Neuron (in vitro differentiated cells): Measurements from ENCODE around the gene FKBP10.
"Not testable (repeated sequence)": the region's sequence is repeated elsewhere in the genome, so short reads cannot be mapped to it uniquely, and the experiment has no call there.

Experiments
- H2AFZ ChIP-seq: one replicate; pipeline ENCODE4 v1.6.1; 2013; ENCODE audit warnings: low read depth, mild to moderate bottlenecking, inconsistent platforms, low read length, moderate library complexity
- H3K27me3 ChIP-seq: one replicate; pipeline ENCODE4 v1.6.1; 2013; ENCODE audit warnings: low read length; ENCODE audit not compliant: insufficient read depth
- H3K36me3 ChIP-seq: one replicate; pipeline ENCODE4 v1.6.1; 2013; ENCODE audit warnings: low read length; ENCODE audit not compliant: insufficient read depth
- H3K4me1 ChIP-seq: one replicate; pipeline ENCODE4 v1.6.1; 2013; ENCODE audit warnings: low read length; ENCODE audit not compliant: insufficient read depth
- H3K4me3 ChIP-seq: 2 replicates; pipeline ENCODE4 v1.5.1; 2013; ENCODE audit warnings: mild to moderate bottlenecking, low read length, moderate library complexity
- H3K9me3 ChIP-seq: one replicate; pipeline ENCODE4 v1.6.1; 2013; ENCODE audit warnings: low read length

FKBP10 gene

DNA sequence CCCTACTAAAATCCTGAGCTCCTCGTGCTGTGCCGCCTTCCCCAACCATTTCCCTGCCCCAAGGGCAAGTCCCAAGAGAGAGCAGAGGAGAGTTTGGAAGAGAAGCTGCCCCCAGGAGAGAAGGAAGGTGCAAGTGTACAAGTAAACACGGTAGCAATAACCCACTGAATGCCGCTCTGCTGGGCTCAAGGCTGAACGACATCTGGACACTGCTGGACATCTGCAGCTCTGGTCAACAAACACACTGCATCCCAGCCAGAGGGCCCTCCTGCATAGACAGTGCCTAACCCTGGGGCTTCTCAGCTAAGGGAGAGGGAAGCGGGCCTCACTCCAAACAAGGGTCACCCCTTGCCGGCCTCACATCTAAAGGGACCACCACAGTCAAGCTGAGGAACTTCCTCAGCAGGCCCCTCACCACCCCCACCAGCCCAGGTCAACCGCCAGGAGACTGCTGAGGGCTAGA, 39.0 kb upstream of the FKBP10 start:
- H3K9me3 ChIP-seq, result no peaks in the 10 kb centered on the region
- no peaks in the 10 kb centered on the region for H3K27me3 ChIP-seq
- H2AFZ ChIP-seq, result no peak overlapping the region
- no peak overlapping the region for H3K4me3 ChIP-seq
- H3K4me1 ChIP-seq, result peaks cover 21% of the 10 kb centered on the region
- peaks cover 21% of the 10 kb centered on the region for H3K36me3 ChIP-seq

DNA sequence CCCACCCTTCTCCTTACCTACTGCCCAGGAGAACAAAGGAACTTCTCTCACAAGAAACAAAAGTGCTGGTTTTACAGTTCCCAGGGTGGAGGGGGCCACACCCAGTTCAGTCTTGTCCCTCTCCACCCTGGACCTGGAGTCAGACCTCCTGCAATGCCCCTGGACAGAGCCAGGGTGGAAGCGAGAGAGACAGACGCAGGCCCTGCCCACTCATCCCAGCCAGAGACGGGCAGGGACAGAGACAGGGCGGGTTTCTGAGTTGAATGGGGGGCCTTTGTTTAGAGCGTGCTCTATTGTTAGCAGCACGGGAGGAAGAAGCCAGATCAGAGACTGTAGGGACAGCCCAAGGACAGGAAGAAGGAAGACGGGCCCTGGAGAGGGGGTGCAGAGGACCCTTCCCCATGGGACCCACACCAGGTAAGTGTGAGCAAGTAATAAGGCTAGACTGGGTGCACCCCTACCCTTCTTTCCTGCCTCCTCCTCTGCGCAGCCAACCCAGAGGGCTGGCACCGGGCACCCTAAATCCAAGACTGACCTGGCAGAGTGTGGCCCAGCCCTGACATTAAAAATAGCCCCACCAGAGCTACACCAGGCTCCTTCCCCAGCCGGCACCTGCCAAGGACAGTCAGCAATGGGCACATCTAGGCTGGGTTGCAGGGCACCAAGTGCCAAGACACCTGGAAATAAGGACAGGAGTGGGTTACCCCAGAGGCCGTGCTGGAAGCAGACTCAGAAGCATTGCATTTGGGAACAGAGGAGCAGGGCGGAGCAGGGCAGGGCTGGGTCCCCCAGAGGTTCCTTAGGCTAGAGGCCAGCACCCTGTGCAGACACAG, 37.2 kb upstream of the FKBP10 start:
- H3K36me3 ChIP-seq, result peaks cover 10% of the 10 kb centered on the region
- no peak overlapping the region for H3K4me3 ChIP-seq
- H3K9me3 ChIP-seq, result no peaks in the 10 kb centered on the region
- H3K4me1 ChIP-seq, result peaks cover 21% of the 10 kb centered on the region
- H2AFZ ChIP-seq, result no peak overlapping the region
- H3K27me3 ChIP-seq, result no peaks in the 10 kb centered on the region

DNA sequence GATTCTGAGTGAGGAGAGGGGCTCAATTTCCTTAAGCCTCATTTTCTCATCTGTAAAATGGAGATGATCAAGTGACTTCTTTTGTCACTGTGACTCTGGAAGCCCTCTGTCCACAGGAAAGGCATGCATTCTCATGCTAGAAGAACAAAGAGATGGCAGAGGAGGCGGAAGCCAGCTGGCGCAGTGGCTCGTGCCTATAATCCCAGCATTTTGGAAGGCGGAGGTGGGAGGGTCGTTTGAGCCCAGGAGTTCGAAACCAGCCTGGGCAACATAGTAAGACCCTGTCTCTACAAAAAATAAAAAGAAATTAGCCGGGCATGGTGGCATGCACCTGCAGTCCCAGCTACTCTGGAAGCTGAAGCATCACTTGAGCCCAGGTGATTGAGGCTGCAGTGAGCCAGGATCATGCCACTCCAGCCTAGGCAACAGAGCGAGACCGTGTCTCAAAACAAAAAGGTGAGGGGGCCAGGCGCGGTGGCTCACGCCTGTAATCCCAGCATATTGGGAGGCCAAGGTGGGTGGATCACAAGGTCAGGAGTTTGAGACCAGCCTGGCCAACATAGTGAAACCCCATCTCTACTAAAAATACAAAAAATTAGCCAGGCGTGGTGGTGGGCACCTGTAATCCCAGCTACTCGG, 36.4 kb upstream of the FKBP10 start:
- peaks cover 22% of the 10 kb centered on the region for H3K4me1 ChIP-seq
- H3K9me3 ChIP-seq, H3K27me3 ChIP-seq, H3K4me3 ChIP-seq, H2AFZ ChIP-seq, H3K36me3 ChIP-seq: not testable (repeated sequence)

- H2AFZ ChIP-seq, result no peak overlapping the region
- no peak overlapping the region for H3K4me3 ChIP-seq
- H3K4me1 ChIP-seq, result peaks cover 25% of the 10 kb centered on the region
- peaks cover 4% of the 10 kb centered on the region for H3K36me3 ChIP-seq
- H3K9me3 ChIP-seq, result no peaks in the 10 kb centered on the region
- no peaks in the 10 kb centered on the region for H3K27me3 ChIP-seq
Observed at GRCh38 chr17:41777157-41777573, 35.6 kb upstream of the FKBP10 start.

GRCh38 chr17:41777574-41778188, 35.1 kb upstream of the FKBP10 start:
- Histone ChIP-seq H3K4me1 (peaks cover 25% of the 10 kb centered on the region), H3K9me3 (no peaks in the 10 kb centered on the region), H3K27me3 (no peaks in the 10 kb centered on the region), H3K4me3 (no peak overlapping the region), H3K36me3 (peaks cover under 1% of the 10 kb centered on the region), H2AFZ (no peak overlapping the region)

DNA sequence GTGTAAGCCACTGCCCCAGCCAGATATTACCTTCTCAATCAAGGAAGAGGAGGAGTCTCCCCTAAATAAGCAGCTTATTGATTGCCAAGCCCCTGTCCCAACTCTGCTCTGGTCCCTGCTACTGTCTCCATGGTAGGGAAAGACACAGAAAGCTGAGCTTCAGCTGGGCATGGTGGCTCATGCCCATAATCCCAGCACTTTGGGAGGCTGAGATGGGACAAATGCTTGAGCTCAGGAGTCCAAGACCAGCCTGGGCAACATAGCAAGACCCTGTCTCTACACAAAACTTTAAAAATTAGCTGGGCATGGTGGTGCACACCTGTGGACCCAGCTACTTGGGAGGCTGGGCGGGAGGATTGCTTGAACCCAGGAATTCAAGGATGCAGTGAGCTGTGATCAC, 32.9 kb upstream of the FKBP10 start:
- H3K36me3 ChIP-seq, result no peaks in the 10 kb centered on the region
- H3K4me1 ChIP-seq, result peaks cover 29% of the 10 kb centered on the region
- no peaks in the 10 kb centered on the region for H3K9me3 ChIP-seq
- H3K27me3 ChIP-seq, result no peaks in the 10 kb centered on the region
- H3K4me3 ChIP-seq, result no peak overlapping the region
- H2AFZ ChIP-seq, result no peak overlapping the region

- H3K36me3 ChIP-seq, result no peaks in the 10 kb centered on the region
- H3K4me1 ChIP-seq, result peaks cover 23% of the 10 kb centered on the region
- no peaks in the 10 kb centered on the region for H3K27me3 ChIP-seq
- no peak overlapping the region for H2AFZ ChIP-seq
- no peaks in the 10 kb centered on the region for H3K9me3 ChIP-seq
- H3K4me3 ChIP-seq, result no peak overlapping the region
Observed at GRCh38 chr17:41781404-41782110, 31.2 kb upstream of the FKBP10 start.

GRCh38 chr17:41782142-41782541, 30.7 kb upstream of the FKBP10 start:
- no peaks in the 10 kb centered on the region for H3K9me3 ChIP-seq
- H3K4me3 ChIP-seq, result no peak overlapping the region
- no peak overlapping the region for H2AFZ ChIP-seq
- peaks cover 23% of the 10 kb centered on the region for H3K4me1 ChIP-seq
- H3K27me3 ChIP-seq, result no peaks in the 10 kb centered on the region
- H3K36me3 ChIP-seq, result no peaks in the 10 kb centered on the region

- H3K4me3 ChIP-seq, result peak overlapping the region; percentile 71
Observed at GRCh38 chr17:41784207-41784744, 28.5 kb upstream of the FKBP10 start.

GRCh38 chr17:41785091-41785858, 27.5 kb upstream of the FKBP10 start:
- Histone ChIP-seq H3K4me3 (peak overlapping the region; percentile 71), H3K9me3 (no peaks in the 10 kb centered on the region), H3K36me3 (no peaks in the 10 kb centered on the region), H2AFZ (peak overlapping the region; percentile 27), H3K4me1 (peaks cover 23% of the 10 kb centered on the region), H3K27me3 (peaks cover 6% of the 10 kb centered on the region)

More at GRCh38 chr17:41784207-41784744, 28.5 kb upstream of the FKBP10 start:
- Histone ChIP-seq H3K36me3 (no peaks in the 10 kb centered on the region), H3K27me3 (peaks cover 6% of the 10 kb centered on the region), H2AFZ (no peak overlapping the region), H3K4me1 (peaks cover 23% of the 10 kb centered on the region), H3K9me3 (no peaks in the 10 kb centered on the region)

DNA sequence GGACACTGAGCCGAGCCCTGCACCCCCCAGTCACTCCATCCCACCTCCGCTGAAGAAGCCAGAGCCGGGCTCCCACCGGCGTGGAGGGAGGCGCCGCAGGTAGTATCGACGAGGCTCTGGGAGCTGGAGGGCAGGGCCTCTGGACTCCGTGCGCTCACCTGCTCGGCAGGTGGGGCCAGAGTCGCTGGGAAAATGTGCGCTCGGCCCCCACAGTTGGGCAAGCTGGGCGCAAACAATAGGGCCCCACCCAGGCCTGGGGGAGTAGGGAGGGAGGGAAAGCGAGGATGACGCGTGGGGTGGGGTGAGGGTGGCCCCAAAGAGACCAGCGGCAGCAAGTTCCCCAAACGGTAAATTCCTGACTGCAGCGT, 27.0 kb upstream of the FKBP10 start:
- Histone ChIP-seq H3K4me1 (peaks cover 23% of the 10 kb centered on the region), H3K27me3 (peaks cover 6% of the 10 kb centered on the region), H3K9me3 (no peaks in the 10 kb centered on the region), H2AFZ (peak overlapping the region; percentile 27), H3K36me3 (no peaks in the 10 kb centered on the region), H3K4me3 (peak overlapping the region; percentile 71)
